Measurements from ENCODE around the gene CALHM2. TPM values are rescaled to one million over a fixed set of nuclear protein-coding genes. Genes with fewer than 3 reads are reported as not detected.

The CALHM2 gene
- total and polyA plus RNA-seq, 12 donors, result 5.2 to 23.5 (median 11.6) TPM

GRCh38 chr10:103440416-103440815, 11.8 kb downstream of the CALHM2 start:
- intact Hi-C loops (cut with DNase I), result no loop called here
- no peak for TF ChIP-seq CTCF (IDR thresholded peaks at IDR 0.05)
- no peak overlapping the region for H3K4me3 ChIP-seq
- H3K36me3 ChIP-seq, result peaks cover 0 to 99% (median 43%) of the 10 kb centered on the region in 9 donors
- no peaks in the 10 kb centered on the region for H3K27me3 ChIP-seq
- WGBS, 2 donors, result 92 to 95% methylated on average over 14 of the region's 14 CpGs
- no peak overlapping the region for H3K27ac ChIP-seq
- DNase-seq (no peak), ATAC-seq (no peak)
- H3K9me3 ChIP-seq, result no peaks in the 10 kb centered on the region
- H3K4me1 ChIP-seq, result peaks cover 4 to 44% (median 32%) of the 10 kb centered on the region in 9 donors

- H3K27me3 ChIP-seq, result no peaks in the 10 kb centered on the region
- H3K27ac ChIP-seq, result no peak overlapping the region
- no peaks in the 10 kb centered on the region for H3K9me3 ChIP-seq
- ATAC-seq (no peak), DNase-seq (no peak)
- TF ChIP-seq CTCF (IDR thresholded peaks at IDR 0.05), result no peak
- H3K4me1 ChIP-seq, result peaks cover 4 to 38% (median 26%) of the 10 kb centered on the region in 9 donors
- 93 to 97% methylated on average over 4 of the region's 4 CpGs for WGBS, 2 donors
- H3K4me3 ChIP-seq, result no peak overlapping the region
- intact Hi-C loops (cut with DNase I), result loop anchor here in 1 of 10 donors (1.0 kb wide), 1 partner anchor 20 kb away; no protein-coding TSS in a partner anchor
- H3K36me3 ChIP-seq, result peaks cover 0 to 99% (median 45%) of the 10 kb centered on the region in 9 donors
These were observed 12.4 kb downstream of the CALHM2 start for GRCh38 chr10:103439776-103440175.

GRCh38 chr10:103433858-103434257, 18.3 kb downstream of the CALHM2 start:
- intact Hi-C loops (cut with DNase I), result no loop called here
- ATAC-seq (peak in 3 of 8 donors; percentile 34 to 68 (median 42)), DNase-seq (peak; percentile 47 to 50)
- no peak for TF ChIP-seq CTCF (IDR thresholded peaks at IDR 0.05)
- Histone ChIP-seq H3K36me3 (peaks cover 0 to 100% (median 36%) of the 10 kb centered on the region in 9 donors), H3K27me3 (no peaks in the 10 kb centered on the region), H3K4me1 (peaks cover 0 to 15% (median 0%) of the 10 kb centered on the region in 9 donors), H3K9me3 (no peaks in the 10 kb centered on the region), H3K27ac (peak overlapping the region in 2 of 10 donors; percentile 23 to 24), H3K4me3 (no peak overlapping the region)
- 67 to 74% methylated on average over 2 of the region's 2 CpGs for WGBS, 2 donors

DNA sequence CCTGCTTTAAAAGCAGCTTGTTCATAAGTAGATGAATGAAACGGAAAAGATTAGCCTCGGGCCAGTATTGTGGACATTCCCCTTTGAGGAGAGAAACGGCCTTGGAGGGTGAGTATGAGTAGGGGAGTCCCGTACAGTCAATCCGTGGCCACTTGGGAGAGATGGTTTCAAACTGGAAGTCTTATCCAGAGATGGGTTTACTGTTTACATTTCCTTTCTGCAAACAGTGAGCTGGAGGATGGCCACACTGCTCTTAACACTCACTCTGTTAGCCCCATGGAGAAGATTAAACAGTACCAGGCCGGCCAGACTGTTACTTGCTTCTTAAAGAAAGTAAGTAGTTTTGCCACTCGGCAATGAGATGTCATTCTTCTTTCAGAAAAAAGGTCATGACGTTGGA, 20.3 kb downstream of the CALHM2 start:
- ATAC-seq (no peak), DNase-seq (no peak)
- intact Hi-C loops (cut with DNase I), result no loop called here
- TF ChIP-seq CTCF (IDR thresholded peaks at IDR 0.05), result no peak
- Histone ChIP-seq H3K4me1 (peaks cover 0 to 15% (median 0%) of the 10 kb centered on the region in 9 donors), H3K4me3 (no peak overlapping the region), H3K27me3 (no peaks in the 10 kb centered on the region), H3K36me3 (peaks cover 0 to 100% (median 19%) of the 10 kb centered on the region in 9 donors), H3K27ac (no peak overlapping the region), H3K9me3 (no peaks in the 10 kb centered on the region)
- 76% methylated on average over 8 of the region's 8 CpGs for WGBS, 2 donors
